Lower leg skin (tissue), 3 donors: Measurements from ENCODE around the gene MGRN1.

ENCODE experiments used
- POLR2A ChIP-seq, 2 donors: fragments of 450-650 bp; IDR thresholded peaks; one replicate each; pipeline ENCODE4 v1.6.1; 2016 to 2017; ENCODE audit warnings: antibody characterized with exemption in 2 of 2, mild to moderate bottlenecking in 1 of 2, moderate library complexity in 1 of 2
- TF ChIP-seq, protein P1 (sequence below), 3 donors: fragments of 450-650 bp; IDR thresholded peaks; one replicate each; pipeline ENCODE4 v1.5.1; 2016; ENCODE audit warnings: antibody characterized with exemption in 3 of 3, mild to moderate bottlenecking in 3 of 3, moderate library complexity in 2 of 3

DNA sequence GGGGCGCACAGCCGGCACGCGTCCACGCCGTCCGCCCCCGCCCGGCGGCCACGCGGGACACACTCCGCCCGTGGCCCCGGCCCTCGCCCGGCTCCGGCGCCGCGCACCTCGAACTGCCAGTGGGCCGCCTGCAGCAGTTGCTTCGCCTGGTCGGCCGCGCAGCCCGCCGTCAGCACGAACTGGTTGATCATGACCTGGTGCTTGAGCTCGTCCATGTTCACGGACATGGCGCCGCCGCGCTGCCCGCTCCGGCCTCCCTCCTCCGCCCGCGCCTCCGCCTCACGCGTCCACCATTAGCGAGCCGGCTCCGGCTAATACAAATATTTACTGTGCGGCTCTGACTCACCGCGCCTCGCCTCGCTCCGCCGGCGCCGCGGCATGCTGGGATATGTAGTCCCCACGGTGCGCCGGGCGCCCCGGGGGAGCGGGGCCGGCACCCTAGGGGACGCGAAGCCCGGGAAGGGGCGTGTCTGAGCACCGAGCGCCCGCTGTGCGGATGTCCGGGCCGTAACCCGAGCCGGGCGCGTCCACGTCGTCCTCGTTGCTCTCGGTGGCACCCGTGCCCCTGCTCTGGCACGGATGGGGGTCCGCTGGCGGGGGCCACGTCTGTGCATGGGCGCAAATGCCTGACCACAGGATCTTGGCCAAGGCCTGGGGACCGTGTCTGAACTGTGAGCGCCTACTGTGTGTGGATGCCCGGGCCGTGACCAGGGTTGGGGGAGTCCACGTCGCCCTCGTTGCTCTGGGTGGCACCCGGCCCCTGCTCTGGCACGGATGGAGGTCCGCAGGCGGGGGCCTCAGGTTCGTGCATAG lies 9.8 kb upstream of the MGRN1 start, which contains the start of gene UBALD1:
- TF ChIP-seq, protein P1, sequence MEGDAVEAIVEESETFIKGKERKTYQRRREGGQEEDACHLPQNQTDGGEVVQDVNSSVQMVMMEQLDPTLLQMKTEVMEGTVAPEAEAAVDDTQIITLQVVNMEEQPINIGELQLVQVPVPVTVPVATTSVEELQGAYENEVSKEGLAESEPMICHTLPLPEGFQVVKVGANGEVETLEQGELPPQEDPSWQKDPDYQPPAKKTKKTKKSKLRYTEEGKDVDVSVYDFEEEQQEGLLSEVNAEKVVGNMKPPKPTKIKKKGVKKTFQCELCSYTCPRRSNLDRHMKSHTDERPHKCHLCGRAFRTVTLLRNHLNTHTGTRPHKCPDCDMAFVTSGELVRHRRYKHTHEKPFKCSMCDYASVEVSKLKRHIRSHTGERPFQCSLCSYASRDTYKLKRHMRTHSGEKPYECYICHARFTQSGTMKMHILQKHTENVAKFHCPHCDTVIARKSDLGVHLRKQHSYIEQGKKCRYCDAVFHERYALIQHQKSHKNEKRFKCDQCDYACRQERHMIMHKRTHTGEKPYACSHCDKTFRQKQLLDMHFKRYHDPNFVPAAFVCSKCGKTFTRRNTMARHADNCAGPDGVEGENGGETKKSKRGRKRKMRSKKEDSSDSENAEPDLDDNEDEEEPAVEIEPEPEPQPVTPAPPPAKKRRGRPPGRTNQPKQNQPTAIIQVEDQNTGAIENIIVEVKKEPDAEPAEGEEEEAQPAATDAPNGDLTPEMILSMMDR (IDR thresholded peaks at IDR 0.05): no peak
- no peak for TF ChIP-seq POLR2A (IDR thresholded peaks at IDR 0.05)
